ENCODE data around the gene NENF. TPM values are rescaled to one million over a fixed set of nuclear protein-coding genes. Genes with fewer than 3 reads are reported as not detected.

Gene NENF
- total RNA-seq, 1 donor from 2014 or later = 26.6 TPM

Other genes starting within 250 kb of the NENF start
- 20.8 and 21.4 TPM in 2 replicates for gene PPP2R5A, start 147.5 kb upstream of the NENF start, total RNA-seq
- 24.5 and 25.1 TPM in 2 replicates for gene PACC1, start 18.0 kb upstream of the NENF start, total RNA-seq
- 14.6 and 18.2 TPM in 2 replicates for gene ATF3, start 175.8 kb downstream of the NENF start, total RNA-seq

Data from progenitor cell of endocrine pancreas (in vitro differentiated cells).